ENCODE measurements around the gene FLRT1. TPM values are rescaled to one million over a fixed set of nuclear protein-coding genes. Genes with fewer than 3 reads are reported as not detected.

FLRT1 gene
- total and polyA plus RNA-seq, 2 experiments from 2014 or later = 0.76 to 1.1 TPM

GRCh38 chr11:64039012-64039665 lies 3.4 kb downstream of the FLRT1 start:
- peaks cover 21% of the 10 kb centered on the region for H3K4me1 Mint-ChIP-seq
- H3K9me2 ChIP-seq (ENCODE audit: insufficient read depth) = no peaks in the 10 kb centered on the region
- ATAC-seq (no peak), DNase-seq (ENCODE audit: low spot score) (no peak)
- H3K27me3 Mint-ChIP-seq (ENCODE audit: insufficient read depth, low read depth, poor library complexity) = peaks cover 75% of the 10 kb centered on the region
- H3K4me3 Mint-ChIP-seq = no peak overlapping the region
- H3K36me3 Mint-ChIP-seq (ENCODE audit: low read depth) = no peaks in the 10 kb centered on the region
- H3K4me3 ChIP-seq = no peak overlapping the region
- H3K79me2 ChIP-seq (replicated peaks; ENCODE audit: insufficient read depth) = no peaks in the 10 kb centered on the region
- H3K27me3 ChIP-seq (ENCODE audit: insufficient read depth) = peaks cover 96% of the 10 kb centered on the region
- H2AFZ ChIP-seq = no peak overlapping the region
- H3K27ac ChIP-seq (ENCODE audit: low read depth) = no peak overlapping the region
- peaks cover 1% of the 10 kb centered on the region; the same call in 1 of the 3 replicates for H3K9me3 Mint-ChIP-seq
- no peaks in the 10 kb centered on the region; the same call in 1 of the 2 replicates for H4K20me1 ChIP-seq (replicated peaks; ENCODE audit: insufficient read depth)
- 0 out of 2 replicates have a peak, but pooled peaks cover 14% of the 10 kb centered on the region for H3F3A ChIP-seq (replicated peaks; ENCODE audit: low read depth)
- H3K4me1 ChIP-seq (ENCODE audit: insufficient read depth) = peaks cover 23% of the 10 kb centered on the region; the same call in 1 of the 2 replicates
- H3K36me3 ChIP-seq (ENCODE audit: insufficient read depth) = no peaks in the 10 kb centered on the region
- H3K4me2 ChIP-seq = no peak overlapping the region
- no peak overlapping the region for H3K27ac Mint-ChIP-seq
- TF ChIP-seq ZNF114 (CRISPR knock-in tag; IDR thresholded peaks at IDR 0.05) = no peak

DNA sequence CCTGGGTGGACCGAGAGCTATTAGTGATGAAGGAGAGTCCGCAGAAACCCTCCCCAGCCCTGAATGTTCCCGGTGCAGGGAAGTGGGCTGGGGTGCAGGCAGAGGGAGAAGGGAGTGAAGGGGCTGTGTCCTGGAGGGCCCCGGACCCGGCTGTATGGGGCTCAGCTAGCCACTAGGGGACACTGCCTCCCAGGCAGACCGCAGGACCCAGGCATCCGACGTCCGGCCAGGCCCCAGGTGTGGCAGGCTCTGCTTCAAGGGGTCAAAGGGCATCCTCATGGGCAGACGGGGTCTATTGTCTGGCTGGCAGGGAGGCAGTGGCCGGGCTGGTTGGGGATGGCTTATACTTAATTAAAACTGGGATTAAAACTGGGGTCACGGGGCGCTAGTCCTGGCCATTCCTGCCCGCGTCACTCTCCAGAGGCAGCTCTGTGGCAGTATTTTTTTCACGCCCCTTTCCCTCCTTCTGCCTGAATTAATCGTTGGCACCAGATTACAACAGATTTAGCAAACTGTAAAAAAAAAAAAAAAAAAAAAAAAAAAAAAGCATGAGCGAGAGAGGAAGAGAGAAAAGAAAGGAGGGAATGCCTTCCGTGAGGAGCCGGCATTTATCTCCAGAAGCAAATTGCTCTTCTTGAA lies 5.1 kb downstream of the FLRT1 start:
- TF ChIP-seq ZNF114 (CRISPR knock-in tag; IDR thresholded peaks at IDR 0.05) = no peak
- TF ChIP-seq, protein P1, sequence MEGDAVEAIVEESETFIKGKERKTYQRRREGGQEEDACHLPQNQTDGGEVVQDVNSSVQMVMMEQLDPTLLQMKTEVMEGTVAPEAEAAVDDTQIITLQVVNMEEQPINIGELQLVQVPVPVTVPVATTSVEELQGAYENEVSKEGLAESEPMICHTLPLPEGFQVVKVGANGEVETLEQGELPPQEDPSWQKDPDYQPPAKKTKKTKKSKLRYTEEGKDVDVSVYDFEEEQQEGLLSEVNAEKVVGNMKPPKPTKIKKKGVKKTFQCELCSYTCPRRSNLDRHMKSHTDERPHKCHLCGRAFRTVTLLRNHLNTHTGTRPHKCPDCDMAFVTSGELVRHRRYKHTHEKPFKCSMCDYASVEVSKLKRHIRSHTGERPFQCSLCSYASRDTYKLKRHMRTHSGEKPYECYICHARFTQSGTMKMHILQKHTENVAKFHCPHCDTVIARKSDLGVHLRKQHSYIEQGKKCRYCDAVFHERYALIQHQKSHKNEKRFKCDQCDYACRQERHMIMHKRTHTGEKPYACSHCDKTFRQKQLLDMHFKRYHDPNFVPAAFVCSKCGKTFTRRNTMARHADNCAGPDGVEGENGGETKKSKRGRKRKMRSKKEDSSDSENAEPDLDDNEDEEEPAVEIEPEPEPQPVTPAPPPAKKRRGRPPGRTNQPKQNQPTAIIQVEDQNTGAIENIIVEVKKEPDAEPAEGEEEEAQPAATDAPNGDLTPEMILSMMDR (conservative IDR thresholded peaks at IDR 0.05; ENCODE audit: low read depth in 2 of 2) = peak; percentile 75 to 87
- Histone ChIP-seq H4K20me1 (replicated peaks; ENCODE audit: insufficient read depth) (peaks cover 4% of the 10 kb centered on the region; the same call in 1 of the 2 replicates), H3K4me3 (no peak overlapping the region), H3F3A (replicated peaks; ENCODE audit: low read depth) (0 out of 2 replicates have a peak, but pooled peaks cover 9% of the 10 kb centered on the region), H2AFZ (no peak overlapping the region), H3K4me1 (ENCODE audit: insufficient read depth) (peaks cover 14% of the 10 kb centered on the region; the same call in 1 of the 2 replicates), H3K79me2 (replicated peaks; ENCODE audit: insufficient read depth) (no peaks in the 10 kb centered on the region), H3K9me2 (ENCODE audit: insufficient read depth) (no peaks in the 10 kb centered on the region), H3K36me3 (ENCODE audit: insufficient read depth) (no peaks in the 10 kb centered on the region), H3K4me2 (no peak overlapping the region), H3K27me3 (ENCODE audit: insufficient read depth) (peaks cover 100% of the 10 kb centered on the region), H3K27ac (ENCODE audit: low read depth) (no peak overlapping the region)
- no peaks in the 10 kb centered on the region for H3K9me3 Mint-ChIP-seq
- no peak overlapping the region for H3K4me3 Mint-ChIP-seq
- no peaks in the 10 kb centered on the region for H3K36me3 Mint-ChIP-seq (ENCODE audit: low read depth)
- peak; percentile 74 for DNase-seq (ENCODE audit: low spot score)
- ATAC-seq = peak; percentile 77
- no peak overlapping the region for H3K27ac Mint-ChIP-seq
- H3K27me3 Mint-ChIP-seq (ENCODE audit: insufficient read depth, low read depth, poor library complexity) = peaks cover 72% of the 10 kb centered on the region
- H3K4me1 Mint-ChIP-seq = peaks cover 12% of the 10 kb centered on the region

DNA sequence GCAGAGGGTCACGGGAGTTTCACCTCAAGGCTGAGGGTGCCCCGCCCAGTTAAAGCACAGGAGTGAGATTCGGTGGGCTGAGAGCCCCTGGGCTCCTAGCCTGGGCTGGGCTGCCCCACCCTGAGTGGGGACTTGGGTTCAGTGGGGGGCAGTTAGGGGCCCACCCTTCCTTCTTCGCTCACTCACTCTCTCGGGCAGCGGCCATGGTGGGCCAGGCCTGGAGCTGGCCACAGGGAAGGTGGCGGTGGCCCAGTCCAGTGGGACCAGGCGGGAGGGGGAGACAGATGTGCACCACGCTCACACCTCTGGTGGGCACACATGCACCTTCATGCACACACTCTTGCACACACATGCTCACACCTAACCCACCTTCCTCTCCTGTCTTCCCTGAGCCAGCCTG lies 6.1 kb downstream of the FLRT1 start:
- no peak for ATAC-seq
- no peak for DNase-seq (ENCODE audit: low spot score)
- TF ChIP-seq NANOG (IDR thresholded peaks at IDR 0.05; ENCODE audit: borderline replicate concordance) (no peak), EZH2phosphoT487 (IDR thresholded peaks at IDR 0.05; ENCODE audit: unreplicated experiment) (no peak), REST (IDR thresholded peaks at IDR 0.05; ENCODE audit: unreplicated experiment) (no peak)
- TF ChIP-seq, protein P2, sequence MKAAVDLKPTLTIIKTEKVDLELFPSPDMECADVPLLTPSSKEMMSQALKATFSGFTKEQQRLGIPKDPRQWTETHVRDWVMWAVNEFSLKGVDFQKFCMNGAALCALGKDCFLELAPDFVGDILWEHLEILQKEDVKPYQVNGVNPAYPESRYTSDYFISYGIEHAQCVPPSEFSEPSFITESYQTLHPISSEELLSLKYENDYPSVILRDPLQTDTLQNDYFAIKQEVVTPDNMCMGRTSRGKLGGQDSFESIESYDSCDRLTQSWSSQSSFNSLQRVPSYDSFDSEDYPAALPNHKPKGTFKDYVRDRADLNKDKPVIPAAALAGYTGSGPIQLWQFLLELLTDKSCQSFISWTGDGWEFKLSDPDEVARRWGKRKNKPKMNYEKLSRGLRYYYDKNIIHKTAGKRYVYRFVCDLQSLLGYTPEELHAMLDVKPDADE (IDR thresholded peaks at IDR 0.05) = no peak
- Histone ChIP-seq H3K9me2 (ENCODE audit: insufficient read depth) (no peaks in the 10 kb centered on the region), H3K4me3 (no peak overlapping the region), H2AFZ (no peak overlapping the region), H3K27ac (ENCODE audit: low read depth) (no peak overlapping the region), H3F3A (replicated peaks; ENCODE audit: low read depth) (0 out of 2 replicates have a peak, but pooled peaks cover 8% of the 10 kb centered on the region), H3K4me1 (ENCODE audit: insufficient read depth) (peaks cover 11% of the 10 kb centered on the region; the same call in 1 of the 2 replicates), H4K20me1 (replicated peaks; ENCODE audit: insufficient read depth) (peaks cover 8% of the 10 kb centered on the region; the same call in 1 of the 2 replicates), H3K36me3 (ENCODE audit: insufficient read depth) (no peaks in the 10 kb centered on the region), H3K79me2 (replicated peaks; ENCODE audit: insufficient read depth) (no peaks in the 10 kb centered on the region), H3K27me3 (ENCODE audit: insufficient read depth) (peaks cover 100% of the 10 kb centered on the region), H3K4me2 (no peak overlapping the region)
- H3K27me3 Mint-ChIP-seq (ENCODE audit: insufficient read depth, low read depth, poor library complexity) = peaks cover 77% of the 10 kb centered on the region
- no peaks in the 10 kb centered on the region for H3K9me3 Mint-ChIP-seq
- H3K4me3 Mint-ChIP-seq = no peak overlapping the region
- H3K27ac Mint-ChIP-seq = no peak overlapping the region
- H3K4me1 Mint-ChIP-seq = peaks cover 12% of the 10 kb centered on the region
- H3K36me3 Mint-ChIP-seq (ENCODE audit: low read depth) = no peaks in the 10 kb centered on the region
